ENCODE measurements around the gene BCAT1.
"Not testable (repeated sequence)": the region's sequence is repeated elsewhere in the genome, so short reads cannot be mapped to it uniquely, and the experiment has no call there.

Gene BCAT1

GRCh38 chr12:24913953-24914352, 34.9 kb downstream of the BCAT1 start:
- no peak for DNase-seq
- H3K9me3 ChIP-seq: no peaks in the 10 kb centered on the region
- peaks cover 19% of the 10 kb centered on the region for H3K4me1 ChIP-seq
- no peaks in the 10 kb centered on the region for H3K27me3 ChIP-seq
- H3K4me3 ChIP-seq (ENCODE audit: low read depth, low read length): no peak overlapping the region
- TF ChIP-seq, protein P1, sequence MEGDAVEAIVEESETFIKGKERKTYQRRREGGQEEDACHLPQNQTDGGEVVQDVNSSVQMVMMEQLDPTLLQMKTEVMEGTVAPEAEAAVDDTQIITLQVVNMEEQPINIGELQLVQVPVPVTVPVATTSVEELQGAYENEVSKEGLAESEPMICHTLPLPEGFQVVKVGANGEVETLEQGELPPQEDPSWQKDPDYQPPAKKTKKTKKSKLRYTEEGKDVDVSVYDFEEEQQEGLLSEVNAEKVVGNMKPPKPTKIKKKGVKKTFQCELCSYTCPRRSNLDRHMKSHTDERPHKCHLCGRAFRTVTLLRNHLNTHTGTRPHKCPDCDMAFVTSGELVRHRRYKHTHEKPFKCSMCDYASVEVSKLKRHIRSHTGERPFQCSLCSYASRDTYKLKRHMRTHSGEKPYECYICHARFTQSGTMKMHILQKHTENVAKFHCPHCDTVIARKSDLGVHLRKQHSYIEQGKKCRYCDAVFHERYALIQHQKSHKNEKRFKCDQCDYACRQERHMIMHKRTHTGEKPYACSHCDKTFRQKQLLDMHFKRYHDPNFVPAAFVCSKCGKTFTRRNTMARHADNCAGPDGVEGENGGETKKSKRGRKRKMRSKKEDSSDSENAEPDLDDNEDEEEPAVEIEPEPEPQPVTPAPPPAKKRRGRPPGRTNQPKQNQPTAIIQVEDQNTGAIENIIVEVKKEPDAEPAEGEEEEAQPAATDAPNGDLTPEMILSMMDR (IDR thresholded peaks at IDR 0.05; ENCODE audit: low read depth, low read length): no peak
- peaks cover 21% of the 10 kb centered on the region for H3K36me3 ChIP-seq

GRCh38 chr12:24913130-24913529, 35.8 kb downstream of the BCAT1 start:
- no peaks in the 10 kb centered on the region for H3K27me3 ChIP-seq
- no peak for DNase-seq
- H3K4me1 ChIP-seq: peaks cover 19% of the 10 kb centered on the region
- peaks cover 25% of the 10 kb centered on the region for H3K36me3 ChIP-seq
- TF ChIP-seq, protein P1 (IDR thresholded peaks at IDR 0.05; ENCODE audit: low read depth, low read length): no peak
- no peak overlapping the region for H3K4me3 ChIP-seq (ENCODE audit: low read depth, low read length)
- H3K9me3 ChIP-seq: no peaks in the 10 kb centered on the region

- Histone ChIP-seq H3K36me3 (peaks cover 14% of the 10 kb centered on the region), H3K27me3 (no peaks in the 10 kb centered on the region), H3K4me1 (peaks cover 19% of the 10 kb centered on the region), H3K4me3 (ENCODE audit: low read depth, low read length) (no peak overlapping the region), H3K9me3 (no peaks in the 10 kb centered on the region)
- no peak for DNase-seq
- TF ChIP-seq, protein P1 (IDR thresholded peaks at IDR 0.05; ENCODE audit: low read depth, low read length): no peak
Measured at GRCh38 chr12:24911271-24911791, 37.6 kb downstream of the BCAT1 start.

DNA sequence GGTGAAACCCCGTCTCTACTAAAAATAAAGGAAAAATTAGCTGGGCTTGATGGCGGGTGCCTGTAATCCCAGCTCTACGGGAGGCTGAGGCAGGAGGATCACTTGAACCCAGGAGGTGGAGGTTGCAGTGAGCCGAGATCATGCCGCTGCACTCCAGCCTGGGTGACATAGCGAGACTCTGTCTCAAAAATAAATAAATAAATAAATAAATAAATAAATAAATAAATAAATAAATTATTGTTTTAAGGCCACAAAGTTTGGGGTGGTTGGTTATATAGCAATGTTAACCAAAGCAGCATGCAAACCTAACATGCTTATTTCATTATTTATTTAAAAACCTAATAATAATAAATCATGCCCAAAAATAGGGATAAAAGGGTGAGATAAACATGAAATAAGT, 38.7 kb downstream of the BCAT1 start:
- H3K4me1 ChIP-seq: peaks cover 13% of the 10 kb centered on the region
- H3K4me3 ChIP-seq (ENCODE audit: low read depth, low read length); H3K36me3 ChIP-seq; H3K9me3 ChIP-seq; H3K27me3 ChIP-seq; DNase-seq: not testable (repeated sequence)

GRCh38 chr12:24909667-24910066, 39.2 kb downstream of the BCAT1 start:
- TF ChIP-seq, protein P1 (IDR thresholded peaks at IDR 0.05; ENCODE audit: low read depth, low read length): no peak
- peaks cover 12% of the 10 kb centered on the region for H3K4me1 ChIP-seq
- H3K27me3 ChIP-seq: no peaks in the 10 kb centered on the region
- no peak overlapping the region for H3K4me3 ChIP-seq (ENCODE audit: low read depth, low read length)
- no peaks in the 10 kb centered on the region for H3K9me3 ChIP-seq
- H3K36me3 ChIP-seq: peaks cover 9% of the 10 kb centered on the region
- DNase-seq: peak; percentile 48

GRCh38 chr12:24907464-24907863, 41.4 kb downstream of the BCAT1 start:
- no peak for DNase-seq
- Histone ChIP-seq H3K4me3 (ENCODE audit: low read depth, low read length) (no peak overlapping the region), H3K4me1 (no peaks in the 10 kb centered on the region; the same call in 1 of the 2 replicates), H3K27me3 (no peaks in the 10 kb centered on the region), H3K36me3 (peaks cover 9% of the 10 kb centered on the region), H3K9me3 (no peaks in the 10 kb centered on the region)
- TF ChIP-seq, protein P1 (IDR thresholded peaks at IDR 0.05; ENCODE audit: low read depth, low read length): no peak

GRCh38 chr12:24906141-24906540, 42.8 kb downstream of the BCAT1 start:
- H3K27me3 ChIP-seq: no peaks in the 10 kb centered on the region
- DNase-seq: no peak
- TF ChIP-seq, protein P1 (IDR thresholded peaks at IDR 0.05; ENCODE audit: low read depth, low read length): no peak
- no peak overlapping the region for H3K4me3 ChIP-seq (ENCODE audit: low read depth, low read length)
- H3K4me1 ChIP-seq: no peaks in the 10 kb centered on the region; the same call in 1 of the 2 replicates
- no peaks in the 10 kb centered on the region for H3K9me3 ChIP-seq
- H3K36me3 ChIP-seq: peaks cover 5% of the 10 kb centered on the region
